ENCODE data around the gene TENT4B.

The TENT4B gene

GRCh38 chr16:50267151-50267631 is 114.1 kb downstream of the TENT4B start:
- H3K4me3 ChIP-seq (ENCODE audit: low read length) = no peak overlapping the region
- TF ChIP-seq CTCF (IDR thresholded peaks at IDR 0.05; ENCODE audit: insufficient read depth, low read depth, low read length, missing control alignments) = no peak
- no peak for DNase-seq (ENCODE audit: low read depth)

- no peak for DNase-seq (ENCODE audit: low read depth)
- no peak for TF ChIP-seq CTCF (IDR thresholded peaks at IDR 0.05; ENCODE audit: insufficient read depth, low read depth, low read length, missing control alignments)
Observed at GRCh38 chr16:50267651-50268050, 114.5 kb downstream of the TENT4B start.

GRCh38 chr16:50268352-50268751 is 115.2 kb downstream of the TENT4B start:
- no peak for DNase-seq (ENCODE audit: low read depth)
- no peak overlapping the region for H3K4me3 ChIP-seq (ENCODE audit: low read length)
- TF ChIP-seq CTCF (IDR thresholded peaks at IDR 0.05; ENCODE audit: insufficient read depth, low read depth, low read length, missing control alignments) = no peak

More at GRCh38 chr16:50267651-50268050, 114.5 kb downstream of the TENT4B start:
- H3K4me3 ChIP-seq (ENCODE audit: low read length) = no peak overlapping the region

GRCh38 chr16:50269061-50269705 is 116.1 kb downstream of the TENT4B start:
- DNase-seq (ENCODE audit: low read depth) = no peak
- H3K4me3 ChIP-seq (ENCODE audit: low read length) = no peak overlapping the region

GRCh38 chr16:50269769-50270509 is 116.8 kb downstream of the TENT4B start:
- TF ChIP-seq CTCF (IDR thresholded peaks at IDR 0.05; ENCODE audit: insufficient read depth, low read depth, low read length, missing control alignments) = no peak
- no peak overlapping the region for H3K4me3 ChIP-seq (ENCODE audit: low read length)
- DNase-seq (ENCODE audit: low read depth) = no peak

More at GRCh38 chr16:50269061-50269705, 116.1 kb downstream of the TENT4B start:
- no peak for TF ChIP-seq CTCF (IDR thresholded peaks at IDR 0.05; ENCODE audit: insufficient read depth, low read depth, low read length, missing control alignments)

- no peak overlapping the region for H3K4me3 ChIP-seq (ENCODE audit: low read length)
- TF ChIP-seq CTCF (IDR thresholded peaks at IDR 0.05; ENCODE audit: insufficient read depth, low read depth, low read length, missing control alignments) = no peak
- DNase-seq (ENCODE audit: low read depth) = no peak
Observed at GRCh38 chr16:50270510-50271147, 117.5 kb downstream of the TENT4B start.

Data from epithelial cell of esophagus (primary cell).